ENCODE measurements around the gene BATF.

DNA sequence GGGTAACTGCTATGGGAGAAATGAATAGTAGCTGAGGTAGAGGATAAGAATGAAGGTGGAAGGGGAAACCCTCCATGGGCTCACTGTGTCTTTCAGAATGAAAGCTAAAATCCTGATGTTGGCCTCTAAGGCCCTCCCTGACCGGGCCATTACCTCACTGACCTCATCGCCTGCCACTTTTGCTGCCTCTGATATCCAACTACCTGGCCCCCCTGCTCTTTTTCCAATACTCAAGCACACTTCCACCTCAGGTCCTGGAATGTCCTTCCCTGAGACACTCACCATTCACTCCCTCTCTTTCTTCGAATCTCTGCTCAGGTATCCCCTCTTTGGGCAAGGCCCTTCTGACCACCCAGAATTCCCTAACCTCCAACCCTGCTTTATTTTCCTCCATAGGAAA, 1.4 kb upstream of the BATF start:
- TF ChIP-seq, protein P1, sequence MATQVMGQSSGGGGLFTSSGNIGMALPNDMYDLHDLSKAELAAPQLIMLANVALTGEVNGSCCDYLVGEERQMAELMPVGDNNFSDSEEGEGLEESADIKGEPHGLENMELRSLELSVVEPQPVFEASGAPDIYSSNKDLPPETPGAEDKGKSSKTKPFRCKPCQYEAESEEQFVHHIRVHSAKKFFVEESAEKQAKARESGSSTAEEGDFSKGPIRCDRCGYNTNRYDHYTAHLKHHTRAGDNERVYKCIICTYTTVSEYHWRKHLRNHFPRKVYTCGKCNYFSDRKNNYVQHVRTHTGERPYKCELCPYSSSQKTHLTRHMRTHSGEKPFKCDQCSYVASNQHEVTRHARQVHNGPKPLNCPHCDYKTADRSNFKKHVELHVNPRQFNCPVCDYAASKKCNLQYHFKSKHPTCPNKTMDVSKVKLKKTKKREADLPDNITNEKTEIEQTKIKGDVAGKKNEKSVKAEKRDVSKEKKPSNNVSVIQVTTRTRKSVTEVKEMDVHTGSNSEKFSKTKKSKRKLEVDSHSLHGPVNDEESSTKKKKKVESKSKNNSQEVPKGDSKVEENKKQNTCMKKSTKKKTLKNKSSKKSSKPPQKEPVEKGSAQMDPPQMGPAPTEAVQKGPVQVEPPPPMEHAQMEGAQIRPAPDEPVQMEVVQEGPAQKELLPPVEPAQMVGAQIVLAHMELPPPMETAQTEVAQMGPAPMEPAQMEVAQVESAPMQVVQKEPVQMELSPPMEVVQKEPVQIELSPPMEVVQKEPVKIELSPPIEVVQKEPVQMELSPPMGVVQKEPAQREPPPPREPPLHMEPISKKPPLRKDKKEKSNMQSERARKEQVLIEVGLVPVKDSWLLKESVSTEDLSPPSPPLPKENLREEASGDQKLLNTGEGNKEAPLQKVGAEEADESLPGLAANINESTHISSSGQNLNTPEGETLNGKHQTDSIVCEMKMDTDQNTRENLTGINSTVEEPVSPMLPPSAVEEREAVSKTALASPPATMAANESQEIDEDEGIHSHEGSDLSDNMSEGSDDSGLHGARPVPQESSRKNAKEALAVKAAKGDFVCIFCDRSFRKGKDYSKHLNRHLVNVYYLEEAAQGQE (IDR thresholded peaks at IDR 0.05; ENCODE audit: low read depth), result no peak
- TF ChIP-seq EP300 (IDR thresholded peaks at IDR 0.05; ENCODE audit: borderline replicate concordance) (no peak), CEBPB (IDR thresholded peaks at IDR 0.05) (no peak), TCF12 (IDR thresholded peaks at IDR 0.05; ENCODE audit: low read depth) (no peak), CREB1 (IDR thresholded peaks at IDR 0.05; ENCODE audit: low read depth) (no peak), RAD21 (IDR thresholded peaks at IDR 0.05; ENCODE audit: low read depth) (no peak), YY1 (IDR thresholded peaks at IDR 0.05; ENCODE audit: low read depth) (no peak), TEAD4 (IDR thresholded peaks at IDR 0.05) (no peak), TAF1 (IDR thresholded peaks at IDR 0.05; ENCODE audit: low read depth) (no peak), ZBTB7A (IDR thresholded peaks at IDR 0.05; ENCODE audit: low read depth) (no peak)
- TF ChIP-seq, protein P2, sequence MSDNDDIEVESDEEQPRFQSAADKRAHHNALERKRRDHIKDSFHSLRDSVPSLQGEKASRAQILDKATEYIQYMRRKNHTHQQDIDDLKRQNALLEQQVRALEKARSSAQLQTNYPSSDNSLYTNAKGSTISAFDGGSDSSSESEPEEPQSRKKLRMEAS (IDR thresholded peaks at IDR 0.05), result no peak
- TF ChIP-seq, protein P3, sequence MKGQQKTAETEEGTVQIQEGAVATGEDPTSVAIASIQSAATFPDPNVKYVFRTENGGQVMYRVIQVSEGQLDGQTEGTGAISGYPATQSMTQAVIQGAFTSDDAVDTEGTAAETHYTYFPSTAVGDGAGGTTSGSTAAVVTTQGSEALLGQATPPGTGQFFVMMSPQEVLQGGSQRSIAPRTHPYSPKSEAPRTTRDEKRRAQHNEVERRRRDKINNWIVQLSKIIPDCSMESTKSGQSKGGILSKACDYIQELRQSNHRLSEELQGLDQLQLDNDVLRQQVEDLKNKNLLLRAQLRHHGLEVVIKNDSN (IDR thresholded peaks at IDR 0.05), result no peak

Data from Ishikawa (cell line).